Measurements from ENCODE around the gene GABPB2.

The GABPB2 gene

GRCh38 chr1:151142411-151143056 is 72.0 kb downstream of the GABPB2 start:
- H3K27me3 ChIP-seq (ENCODE audit: low read depth, low read length), result no peaks in the 10 kb centered on the region; the same call in 1 of the 2 replicates
- H3K4me3 ChIP-seq (ENCODE audit: low read length), result no peak overlapping the region
- H3K9ac ChIP-seq (ENCODE audit: low read length), result no peak overlapping the region
- no peaks in the 10 kb centered on the region for H3K9me3 ChIP-seq (ENCODE audit: insufficient read depth, low read length)
- H4K20me1 ChIP-seq (ENCODE audit: insufficient read depth, low read length), result no peaks in the 10 kb centered on the region
- no peak overlapping the region for H2AFZ ChIP-seq (ENCODE audit: low read depth, low read length)
- no peaks in the 10 kb centered on the region for H3K79me2 ChIP-seq (ENCODE audit: low read length)
- TF ChIP-seq CTCF (IDR thresholded peaks at IDR 0.05; ENCODE audit: low read depth, low read length) (no peak), EZH2phosphoT487 (IDR thresholded peaks at IDR 0.05; ENCODE audit: low read depth) (no peak)
- H3K4me1 ChIP-seq (ENCODE audit: low read length), result peaks cover 6% of the 10 kb centered on the region; the same call in 1 of the 2 replicates
- H3K36me3 ChIP-seq (replicated peaks; ENCODE audit: low read depth, low read length), result no peaks in the 10 kb centered on the region
- no peak overlapping the region for H3K4me2 ChIP-seq (ENCODE audit: low read length)
- no peak overlapping the region for H3K27ac ChIP-seq (ENCODE audit: low read length)

GRCh38 chr1:151143057-151143435 is 72.5 kb downstream of the GABPB2 start:
- Histone ChIP-seq H3K4me1 (ENCODE audit: low read length) (peaks cover 6% of the 10 kb centered on the region; the same call in 1 of the 2 replicates), H3K27me3 (ENCODE audit: low read depth, low read length) (no peaks in the 10 kb centered on the region; the same call in 1 of the 2 replicates), H4K20me1 (ENCODE audit: insufficient read depth, low read length) (no peaks in the 10 kb centered on the region), H3K9me3 (ENCODE audit: insufficient read depth, low read length) (no peaks in the 10 kb centered on the region), H3K4me2 (ENCODE audit: low read length) (no peak overlapping the region), H3K79me2 (ENCODE audit: low read length) (no peaks in the 10 kb centered on the region), H3K4me3 (ENCODE audit: low read length) (no peak overlapping the region), H3K9ac (ENCODE audit: low read length) (no peak overlapping the region), H3K27ac (ENCODE audit: low read length) (no peak overlapping the region), H3K36me3 (replicated peaks; ENCODE audit: low read depth, low read length) (no peaks in the 10 kb centered on the region), H2AFZ (ENCODE audit: low read depth, low read length) (no peak overlapping the region)
- TF ChIP-seq CTCF (IDR thresholded peaks at IDR 0.05; ENCODE audit: low read depth, low read length), result no peak
- TF ChIP-seq EZH2phosphoT487 (IDR thresholded peaks at IDR 0.05; ENCODE audit: low read depth), result no peak

- Histone ChIP-seq H3K36me3 (replicated peaks; ENCODE audit: low read depth, low read length) (no peaks in the 10 kb centered on the region), H3K4me3 (ENCODE audit: low read length) (no peak overlapping the region), H3K79me2 (ENCODE audit: low read length) (no peaks in the 10 kb centered on the region), H3K9ac (ENCODE audit: low read length) (no peak overlapping the region), H3K4me2 (ENCODE audit: low read length) (no peak overlapping the region), H3K4me1 (ENCODE audit: low read length) (peaks cover 6% of the 10 kb centered on the region; the same call in 1 of the 2 replicates), H2AFZ (ENCODE audit: low read depth, low read length) (no peak overlapping the region), H3K27me3 (ENCODE audit: low read depth, low read length) (no peaks in the 10 kb centered on the region; the same call in 1 of the 2 replicates), H3K27ac (ENCODE audit: low read length) (no peak overlapping the region), H4K20me1 (ENCODE audit: insufficient read depth, low read length) (no peaks in the 10 kb centered on the region), H3K9me3 (ENCODE audit: insufficient read depth, low read length) (no peaks in the 10 kb centered on the region)
- no peak for TF ChIP-seq CTCF (IDR thresholded peaks at IDR 0.05; ENCODE audit: low read depth, low read length)
- no peak for TF ChIP-seq EZH2phosphoT487 (IDR thresholded peaks at IDR 0.05; ENCODE audit: low read depth)
These were observed 73.4 kb downstream of the GABPB2 start for GRCh38 chr1:151143986-151144385.

- Histone ChIP-seq H3K4me2 (ENCODE audit: low read length) (no peak overlapping the region), H4K20me1 (ENCODE audit: insufficient read depth, low read length) (no peaks in the 10 kb centered on the region), H3K27ac (ENCODE audit: low read length) (no peak overlapping the region), H3K9me3 (ENCODE audit: insufficient read depth, low read length) (no peaks in the 10 kb centered on the region), H3K9ac (ENCODE audit: low read length) (no peak overlapping the region), H3K4me1 (ENCODE audit: low read length) (peaks cover 6% of the 10 kb centered on the region; the same call in 1 of the 2 replicates), H3K4me3 (ENCODE audit: low read length) (no peak overlapping the region), H2AFZ (ENCODE audit: low read depth, low read length) (no peak overlapping the region), H3K27me3 (ENCODE audit: low read depth, low read length) (no peaks in the 10 kb centered on the region; the same call in 1 of the 2 replicates), H3K36me3 (replicated peaks; ENCODE audit: low read depth, low read length) (no peaks in the 10 kb centered on the region), H3K79me2 (ENCODE audit: low read length) (no peaks in the 10 kb centered on the region)
- TF ChIP-seq EZH2phosphoT487 (IDR thresholded peaks at IDR 0.05; ENCODE audit: low read depth) (no peak), CTCF (IDR thresholded peaks at IDR 0.05; ENCODE audit: low read depth, low read length) (no peak)
These were observed 74.1 kb downstream of the GABPB2 start for GRCh38 chr1:151144474-151145303.
